HepG2 (cell line): ENCODE data around the gene NOL4L. TPM values are rescaled to one million over a fixed set of nuclear protein-coding genes. Genes with fewer than 3 reads are reported as not detected.
A peak's percentile ranks its signal among the peaks of the same experiment; 100 is the strongest.

Experiments
- ATF1 ChIP-seq: IDR thresholded peaks from 2 replicates; pipeline ENCODE4 v1.6.1; 2016; ENCODE audit warnings: mild to moderate bottlenecking, control low read depth
- BORCS8-MEF2B ChIP-seq: sonication (generic); formaldehyde crosslinking; IDR thresholded peaks from 2 replicates; pipeline ENCODE4 v1.8.0; 2022; ENCODE audit warnings: mild to moderate bottlenecking, missing genetic modification reagents
- BRCA1 ChIP-seq: sonication (generic); formaldehyde crosslinking; IDR thresholded peaks from 2 replicates; pipeline ENCODE4 v1.4.0; 2020; ENCODE audit warnings: missing genetic modification reagents
- CTCF ChIP-seq: sonication (generic); formaldehyde crosslinking; IDR thresholded peaks from 2 replicates; pipeline ENCODE4 v1.5.0; 2020; ENCODE audit warnings: mild to moderate bottlenecking, missing genetic modification reagents, moderate library complexity
- DZIP1 ChIP-seq: sonication (generic); formaldehyde crosslinking; IDR thresholded peaks from 2 replicates; pipeline ENCODE4 v1.5.0; 2020; ENCODE audit warnings: mild to moderate bottlenecking, missing genetic modification reagents
- FLYWCH1 ChIP-seq: sonication (generic); formaldehyde crosslinking; IDR thresholded peaks from 2 replicates; pipeline ENCODE4 v1.8.1; 2023; ENCODE audit warnings: mild to moderate bottlenecking, missing genetic modification reagents
- GRHL1 ChIP-seq: sonication (generic); formaldehyde crosslinking; conservative IDR thresholded peaks from 2 replicates; pipeline ENCODE4 v1.8.0; 2022; ENCODE audit warnings: missing genetic modification reagents
- GTF3A ChIP-seq: sonication (generic); formaldehyde crosslinking; conservative IDR thresholded peaks from 2 replicates; pipeline ENCODE4 v1.4.0; 2020; ENCODE audit warnings: mild to moderate bottlenecking, missing genetic modification reagents
- HNF4G ChIP-seq, 2 experiments: sonication (generic) in 1 of 2; formaldehyde crosslinking in 1 of 2; IDR thresholded peaks; 2 replicates each; pipeline versions ENCODE4 v1.4.0 to v1.6.1; 2011 to 2020; ENCODE audit warnings: borderline replicate concordance in 2 of 2, low read depth in 2 of 2, mild to moderate bottlenecking in 2 of 2, low read length in 1 of 2, missing genetic modification reagents in 1 of 2, moderate library complexity in 1 of 2
- NFE2L2 ChIP-seq: fragments of 150-350 bp; IDR thresholded peaks from 2 replicates; pipeline ENCODE4 v1.6.1; 2014; ENCODE audit warnings: low read length
- SALL1 ChIP-seq: sonication (generic); formaldehyde crosslinking; IDR thresholded peaks from 2 replicates; pipeline ENCODE4 v1.8.0; 2022; ENCODE audit warnings: mild to moderate bottlenecking, missing genetic modification reagents
- SIN3A ChIP-seq: IDR thresholded peaks from 2 replicates; pipeline ENCODE4 v1.6.1; 2011; ENCODE audit warnings: low read depth, mild to moderate bottlenecking, control low read depth, low read length, borderline replicate concordance
- SIN3B ChIP-seq: fragments of 150-350 bp; IDR thresholded peaks from 2 replicates; pipeline ENCODE4 v1.6.1; 2014; ENCODE audit warnings: low read length
- SP5 ChIP-seq: IDR thresholded peaks from 2 replicates; pipeline ENCODE4 v1.6.1; 2016; ENCODE audit warnings: low read depth, borderline replicate concordance
- TBX3 ChIP-seq: fragments of 450-650 bp; IDR thresholded peaks from 2 replicates; pipeline ENCODE4 v1.6.1; 2017; ENCODE audit warnings: antibody characterized with exemption, mild to moderate bottlenecking, inconsistent platforms, borderline replicate concordance
- ZNF121 ChIP-seq: sonication (generic); formaldehyde crosslinking; IDR thresholded peaks from 2 replicates; pipeline ENCODE4 v1.5.0; 2020; ENCODE audit warnings: mild to moderate bottlenecking, missing genetic modification reagents
- ZNF230 ChIP-seq: sonication (generic); formaldehyde crosslinking; IDR thresholded peaks from 2 replicates; pipeline ENCODE4 v1.4.0; 2020; ENCODE audit warnings: mild to moderate bottlenecking, missing genetic modification reagents
- ZNF34 ChIP-seq: sonication (generic); formaldehyde crosslinking; IDR thresholded peaks from 2 replicates; pipeline ENCODE4 v1.4.0; 2020; ENCODE audit warnings: mild to moderate bottlenecking, missing genetic modification reagents, borderline replicate concordance
- ZNF451 ChIP-seq: sonication (generic); formaldehyde crosslinking; IDR thresholded peaks from 2 replicates; pipeline ENCODE4 v1.5.0; 2020; ENCODE audit warnings: mild to moderate bottlenecking, missing genetic modification reagents
- ZNF547 ChIP-seq: sonication (generic); formaldehyde crosslinking; IDR thresholded peaks from 2 replicates; pipeline ENCODE4 v1.5.1; 2020; ENCODE audit warnings: mild to moderate bottlenecking, missing genetic modification reagents
- ZNF549 ChIP-seq: sonication (generic); formaldehyde crosslinking; IDR thresholded peaks from 2 replicates; pipeline ENCODE4 v1.5.0; 2020; ENCODE audit warnings: missing genetic modification reagents
- ZNF589 ChIP-seq: sonication (generic); formaldehyde crosslinking; conservative IDR thresholded peaks from 2 replicates; pipeline ENCODE4 v1.8.0; 2022; ENCODE audit warnings: mild to moderate bottlenecking, moderate library complexity, missing genetic modification reagents
- ZUFSP ChIP-seq: sonication (generic); formaldehyde crosslinking; IDR thresholded peaks from 2 replicates; pipeline ENCODE4 v1.9.0; 2021; ENCODE audit warnings: missing genetic modification reagents, mild to moderate bottlenecking, borderline replicate concordance
- polyA plus RNA-seq, 8 experiments: library from polyadenylated mRNA; depleted of rRNA in 3 of 8; stranded (reverse) in 7 of 8; unstranded in 1 of 8; fragments of >200 nt; fragmentation: Illumina TruSeq in 4 of 8; extraction: Trizol in 4 of 8; gene quantifications; 2 replicates each; pipeline versions ENCODE4 v1.2.1 to v1.2.3, GENCODE V29; 2011 to 2016; ENCODE audit warnings: low read depth in 4 of 8, missing spikeins in 1 of 8, mixed read lengths in 1 of 8; ENCODE audit not compliant: insufficient read depth in 1 of 8
- total RNA-seq, 5 experiments: library from RNA; depleted of rRNA; stranded (reverse); fragments of >200 nt; fragmentation: Illumina TruSeq; extraction: Trizol; gene quantifications; 2 replicates each; pipeline ENCODE4 v1.2.3, GENCODE V29; 2016; ENCODE audit warnings: low read depth in 1 of 5

NOL4L gene
- total and polyA plus RNA-seq, 2 of the 13 experiments (the other 11 are each of a cell fraction or from before 2014, with no cell fraction given) = 16.6 to 35.4 TPM

- TF ChIP-seq CTCF = no peak
- TF ChIP-seq ATF1 (CRISPR knock-in tag) = no peak
- no peak for TF ChIP-seq ZUFSP (CRISPR knock-in tag)
- no peak for TF ChIP-seq BRCA1 (CRISPR knock-in tag)
- 0 out of 2 replicates have a peak, but pooled peaks have one; percentile 18 for TF ChIP-seq BORCS8-MEF2B (CRISPR knock-in tag)
- TF ChIP-seq ZNF230 (CRISPR knock-in tag) = 0 out of 2 replicates have a peak, but pooled peaks have one; percentile 52
- TF ChIP-seq ZNF547 (CRISPR knock-in tag) = no peak
- no peak for TF ChIP-seq ZNF549 (CRISPR knock-in tag)
- TF ChIP-seq ZNF451 (CRISPR knock-in tag) = no peak
- 0 out of 2 replicates have a peak, but pooled peaks have one; percentile 30 for TF ChIP-seq ZNF589 (CRISPR knock-in tag)
- peak; percentile 57 for TF ChIP-seq SALL1 (CRISPR knock-in tag)
- TF ChIP-seq FLYWCH1 (CRISPR knock-in tag) = no peak
- TF ChIP-seq NFE2L2 = 0 out of 2 replicates have a peak, but pooled peaks have one; percentile 11
- no peak for TF ChIP-seq GTF3A (CRISPR knock-in tag)
- TF ChIP-seq ZNF121 = no peak
- TF ChIP-seq TBX3 = no peak
- TF ChIP-seq DZIP1 (CRISPR knock-in tag) = no peak
- TF ChIP-seq SIN3B = no peak
- peak; percentile 45; the same call in 1 of the 2 replicates for TF ChIP-seq HNF4G (IDR thresholded peaks at IDR 0.05; ENCODE audit: borderline replicate concordance, low read depth, low read length)
- TF ChIP-seq HNF4G (CRISPR knock-in tag; IDR thresholded peaks at IDR 0.05; ENCODE audit: borderline replicate concordance, low read depth) = 0 out of 2 replicates have a peak, but pooled peaks have one; percentile 38
- TF ChIP-seq SIN3A = no peak
- TF ChIP-seq GRHL1 (CRISPR knock-in tag) = no peak
- TF ChIP-seq ZNF34 = no peak
- TF ChIP-seq SP5 (CRISPR knock-in tag) = 0 out of 2 replicates have a peak, but pooled peaks have one; percentile 8
Measured at GRCh38 chr20:32628960-32629530, 43.9 kb upstream of the NOL4L start (continued).
